GM10847 (cell line): ENCODE data around the gene SLC25A53.

Experiments
- POLR2A ChIP-seq: IDR thresholded peaks from 2 replicates; pipeline ENCODE4 v1.6.1; 2011; ENCODE audit not compliant: insufficient read length; ENCODE audit errors: extremely low read depth

Gene SLC25A53

DNA sequence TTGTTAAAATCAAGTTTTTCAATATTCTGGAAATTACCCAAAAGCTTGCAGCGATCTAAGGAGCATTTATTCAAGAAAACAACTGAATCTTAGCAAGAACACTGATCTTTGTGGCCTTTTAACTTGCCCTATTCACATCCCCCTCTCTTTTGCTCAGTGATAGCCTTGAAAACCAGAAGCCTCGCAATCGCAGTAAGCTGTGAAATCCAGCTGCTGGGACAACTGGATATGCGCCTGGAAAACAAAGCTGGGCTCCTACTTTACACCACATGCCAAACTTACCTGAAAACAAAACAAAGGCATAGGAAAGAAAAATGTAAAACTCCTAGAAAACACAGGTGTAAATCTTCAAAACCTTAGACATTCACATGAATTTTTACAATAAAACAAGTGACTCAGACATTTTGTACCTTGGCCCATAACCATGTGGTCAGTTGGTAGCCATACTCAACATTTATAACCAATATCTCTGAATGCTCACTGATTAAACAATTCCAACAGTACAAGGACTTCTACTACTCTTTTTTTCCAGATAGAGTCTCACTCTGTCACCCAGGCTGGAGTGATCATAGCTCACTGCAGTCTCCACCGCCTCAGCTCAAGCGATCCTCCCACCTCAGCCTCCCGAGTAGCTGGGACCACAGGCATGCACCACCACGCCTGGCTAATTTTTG, 15.6 kb downstream of the SLC25A53 start:
- TF ChIP-seq POLR2A, result no peak

DNA sequence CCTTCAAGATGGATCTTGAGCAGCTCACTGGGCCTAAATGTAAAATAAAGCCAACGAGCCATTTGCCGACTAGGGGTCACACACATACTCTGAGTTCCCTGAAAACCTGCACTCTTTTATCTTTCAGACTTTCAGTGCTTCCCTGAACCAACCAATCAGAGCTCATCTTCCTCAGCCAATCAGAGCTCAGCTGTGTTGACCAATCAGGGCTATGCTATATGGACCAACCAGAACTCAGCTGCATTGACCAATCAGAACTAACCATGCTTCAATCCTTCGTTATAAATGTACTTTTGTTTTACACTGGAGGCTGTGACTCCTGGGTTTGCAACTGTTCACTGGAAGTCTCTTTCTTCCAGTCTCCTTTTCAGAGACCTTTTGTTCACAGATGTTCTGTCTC, 19.3 kb downstream of the SLC25A53 start:
- no peak for TF ChIP-seq POLR2A

DNA sequence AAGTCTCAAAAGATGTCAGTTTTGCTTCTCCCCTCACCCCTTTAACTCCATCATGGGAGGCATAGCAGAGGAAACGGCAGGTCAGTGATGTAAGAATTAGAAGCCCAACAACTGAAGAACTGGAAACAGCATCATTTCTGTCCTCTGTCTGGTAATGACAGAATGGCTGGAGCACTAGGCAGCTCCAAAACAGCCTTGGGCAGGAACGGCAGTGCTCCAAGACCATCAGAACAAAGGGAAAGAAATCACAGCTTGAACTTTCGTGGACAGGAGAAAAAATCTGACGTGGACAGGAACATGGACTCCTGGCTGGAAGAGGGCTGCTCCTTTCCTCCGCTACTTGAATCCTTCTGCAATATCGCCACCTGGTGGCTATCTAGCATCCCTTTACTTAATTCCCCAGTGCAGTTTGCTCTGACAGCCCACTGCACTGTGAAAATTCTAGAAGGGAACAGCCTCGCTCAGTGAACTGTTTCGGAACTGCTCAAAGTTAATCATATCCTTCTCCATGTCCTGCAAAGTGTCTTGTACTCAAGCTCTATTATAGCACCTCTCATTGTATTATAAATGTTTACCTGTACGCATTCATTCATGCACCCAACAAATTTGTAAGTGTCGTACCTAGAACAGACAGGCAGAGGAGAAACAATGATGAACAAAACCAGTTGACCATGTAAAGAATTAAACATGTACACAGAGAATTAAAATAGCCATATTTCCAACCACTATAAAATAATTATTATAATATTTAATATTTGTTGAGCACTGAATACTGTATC, 20.4 kb downstream of the SLC25A53 start:
- TF ChIP-seq POLR2A, result no peak

GRCh38 chrX:104135677-104136076, 21.1 kb downstream of the SLC25A53 start:
- no peak for TF ChIP-seq POLR2A

DNA sequence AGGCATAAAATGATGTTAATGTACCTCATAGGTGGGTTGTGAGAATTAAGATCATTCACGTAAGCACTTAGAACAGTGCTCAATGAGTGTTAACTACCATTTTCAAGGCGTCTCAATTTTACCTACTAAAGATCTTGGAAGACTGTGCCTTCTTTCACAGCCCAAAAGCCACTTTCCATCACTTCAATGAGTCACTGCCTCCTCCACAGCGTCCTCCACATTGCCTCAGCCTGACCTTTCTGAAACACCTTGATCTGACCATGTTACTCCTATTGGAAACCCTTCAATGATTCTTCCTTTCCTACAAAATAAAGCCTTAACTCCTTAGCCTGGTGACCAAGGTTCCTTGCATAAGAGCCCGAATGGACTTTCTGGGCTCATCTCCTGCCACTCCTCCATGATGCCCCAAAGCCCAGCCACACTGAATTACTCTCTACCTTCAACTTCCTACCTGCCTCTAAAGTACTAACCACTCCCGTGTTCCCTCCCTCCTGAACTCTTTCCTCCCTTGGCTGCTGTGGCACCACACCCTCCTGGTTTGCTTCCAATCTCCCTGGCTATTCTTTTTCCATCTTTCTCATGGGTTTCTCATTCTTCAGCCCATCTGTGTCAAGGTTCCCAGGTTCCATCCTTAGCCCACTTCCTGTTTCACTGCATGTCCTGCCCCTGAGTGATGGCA, 22.1 kb downstream of the SLC25A53 start:
- no peak for TF ChIP-seq POLR2A

DNA sequence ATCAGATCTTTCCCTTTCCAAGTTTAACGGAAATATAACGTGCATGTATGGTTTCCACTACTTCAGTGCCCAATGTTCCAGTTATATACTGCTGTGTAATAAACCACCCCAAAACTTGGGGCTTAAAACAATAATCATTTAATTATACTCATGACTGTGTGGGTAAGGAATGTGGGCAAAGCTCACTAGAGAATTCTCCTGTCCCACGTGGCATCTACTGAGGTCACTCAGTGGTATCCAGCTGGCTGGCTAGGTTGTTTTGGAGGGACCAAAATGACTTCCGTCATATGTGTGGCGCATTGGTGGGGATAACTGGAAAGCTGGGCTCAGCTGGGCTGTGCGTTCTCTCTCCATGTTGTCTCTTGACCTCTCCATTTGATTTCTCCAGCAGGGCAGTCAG, 26.0 kb downstream of the SLC25A53 start:
- no peak for TF ChIP-seq POLR2A

DNA sequence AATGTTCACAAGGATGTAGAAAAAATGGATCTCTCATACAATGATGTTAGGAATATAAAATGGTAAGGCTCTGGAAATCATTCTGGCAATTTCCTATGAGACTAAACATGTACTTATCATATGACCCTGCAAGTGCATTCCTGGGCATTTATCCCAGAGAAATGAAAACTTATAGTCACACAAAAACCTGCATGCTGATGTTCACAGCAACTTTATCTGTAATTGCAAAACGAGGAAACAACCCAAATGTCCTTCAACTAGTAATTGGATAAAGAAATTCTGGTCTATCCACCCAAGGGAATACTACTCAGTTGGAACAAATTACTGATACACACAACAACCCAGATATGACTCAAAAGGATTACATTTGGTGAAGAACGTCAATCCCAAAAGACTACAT, 30.0 kb downstream of the SLC25A53 start:
- TF ChIP-seq POLR2A, result no peak

- TF ChIP-seq POLR2A, result no peak
Measured at GRCh38 chrX:104122829-104123228, 34.0 kb downstream of the SLC25A53 start.

DNA sequence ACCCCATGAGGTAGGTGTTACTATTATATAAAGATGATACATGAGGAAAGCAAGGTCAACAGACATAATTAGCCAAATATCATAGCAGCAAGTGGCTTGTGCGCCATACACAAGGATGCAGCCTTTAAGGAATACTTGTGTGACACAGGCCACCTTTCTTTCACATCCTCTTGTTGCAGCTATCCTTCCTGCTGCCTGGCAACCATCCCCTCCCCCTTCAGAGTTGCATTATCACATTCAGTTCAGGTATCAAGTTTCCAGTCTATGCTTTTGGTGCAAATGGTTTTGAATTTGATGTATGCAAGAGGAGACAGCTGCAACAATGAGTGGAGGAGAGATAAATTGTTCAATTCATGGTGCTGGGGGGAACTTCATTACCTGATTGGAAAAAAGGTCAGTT, 38.0 kb downstream of the SLC25A53 start:
- TF ChIP-seq POLR2A, result no peak

DNA sequence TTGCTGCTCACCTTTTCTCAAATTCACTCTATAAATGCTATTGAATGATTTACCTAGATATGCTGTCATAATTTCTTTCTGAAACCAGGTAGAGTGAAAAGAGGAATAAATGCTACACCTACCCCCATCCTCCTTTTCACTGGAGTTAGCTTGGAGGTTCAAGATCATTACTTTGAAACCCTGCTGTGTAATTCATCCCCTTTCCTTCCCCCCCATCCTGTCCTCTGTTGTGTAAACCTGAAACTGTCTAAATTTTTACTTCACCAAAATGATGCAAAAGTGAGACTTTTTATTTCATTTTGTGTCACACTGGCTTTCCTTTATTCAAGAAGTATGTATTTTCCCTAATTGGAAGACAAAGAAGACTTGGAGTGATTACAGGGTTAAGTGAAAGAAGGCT, 39.0 kb downstream of the SLC25A53 start:
- no peak for TF ChIP-seq POLR2A

GRCh38 chrX:104113222-104113965, 43.4 kb downstream of the SLC25A53 start:
- TF ChIP-seq POLR2A, result no peak

GRCh38 chrX:104112326-104112951, 44.4 kb downstream of the SLC25A53 start, which contains the start of gene ZCCHC18:
TSS of gene ZCCHC18 (plus strand) at chrX:104112523. CDS start at chrX:104114112, 1,589 bp downstream.
- TF ChIP-seq POLR2A, result no peak

- TF ChIP-seq POLR2A, result no peak
Measured at GRCh38 chrX:104108955-104109354, 47.9 kb downstream of the SLC25A53 start.

DNA sequence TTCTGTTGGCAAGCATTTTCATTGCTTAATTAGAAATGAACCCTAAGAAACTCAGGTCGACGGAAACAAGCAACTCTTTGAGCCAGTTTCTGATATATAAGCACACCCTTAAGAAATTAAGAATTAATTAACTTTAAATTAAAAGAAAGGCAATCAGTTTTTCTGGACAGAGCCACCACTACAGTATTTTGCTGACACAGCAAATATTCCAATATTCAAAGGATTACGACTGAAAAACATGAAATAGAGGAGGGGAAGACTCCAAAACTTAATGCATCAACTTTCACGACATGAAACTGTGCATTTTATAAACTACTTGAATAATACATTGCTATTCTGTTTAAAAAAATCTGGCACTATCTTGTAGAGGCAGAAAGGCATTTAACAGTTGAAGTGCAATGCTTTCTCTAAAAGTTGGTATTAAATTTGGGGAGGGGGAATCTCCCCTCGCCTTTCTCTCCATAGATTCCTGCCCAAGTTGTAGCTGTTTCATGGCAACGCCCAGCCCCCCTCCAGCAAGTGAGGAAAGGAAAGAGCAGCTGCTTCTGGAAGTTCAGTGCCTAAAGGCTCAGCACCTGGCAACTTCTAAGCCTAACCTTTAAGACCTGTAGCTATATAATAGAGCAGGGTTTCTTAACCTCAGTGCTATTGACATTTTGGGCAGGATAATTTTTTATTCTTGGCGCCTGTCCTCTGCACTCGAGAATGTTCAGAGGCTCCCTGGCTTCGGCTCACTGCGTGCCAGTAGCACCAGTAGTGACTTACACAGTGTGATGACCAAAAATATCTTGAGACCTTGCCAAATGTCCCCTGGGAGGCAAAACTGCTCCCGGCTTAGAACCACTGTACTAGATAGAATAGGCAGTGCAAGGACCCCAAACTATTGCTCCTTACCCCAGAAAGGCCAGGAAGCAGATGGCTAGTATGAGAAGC, 51.2 kb downstream of the SLC25A53 start:
- TF ChIP-seq POLR2A, result no peak

DNA sequence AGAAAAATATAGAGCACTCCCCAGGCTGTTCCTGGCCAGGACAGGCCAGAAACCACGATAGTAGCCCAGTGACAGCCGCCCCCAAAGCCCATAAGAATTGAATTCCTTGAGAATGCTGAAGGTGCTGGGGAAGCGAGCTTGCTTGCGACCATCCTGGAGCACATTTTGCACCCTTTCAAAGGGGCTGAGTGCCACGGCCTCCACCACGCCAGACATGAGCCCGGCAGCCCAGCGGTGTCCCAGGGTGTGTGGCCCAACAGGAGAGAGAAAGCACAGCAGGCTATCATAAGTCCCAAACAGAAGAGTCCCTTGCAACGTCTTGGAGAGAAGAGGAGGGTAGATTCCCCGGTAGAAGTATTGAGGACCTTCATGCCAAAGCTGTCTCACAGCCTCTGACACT, 52.1 kb downstream of the SLC25A53 start:
- TF ChIP-seq POLR2A, result no peak
